Activated T-cell treated with anti-CD3 and anti-CD28 coated beads, Interleukin-2, amount 50 U/mL, for 4 hours (primary cell): Measurements from ENCODE around the gene DLGAP1. TPM values are rescaled to one million over a fixed set of nuclear protein-coding genes. Genes with fewer than 3 reads are reported as not detected.
"Not testable (repeated sequence)": the region's sequence is repeated elsewhere in the genome, so short reads cannot be mapped to it uniquely, and the experiment has no call there.

Source experiments
- ATAC-seq, 2 donors: fragments of 200-7000 bp; cut with Tn5 transposase; one replicate each; pipeline ENCODE4 v1.10.0; 2021
- DNase-seq: peaks from one replicate; pipeline ENCODE4 v3.0.0-alpha.2; 2020
- H3K27me3 Mint-ChIP-seq: one replicate; pipeline ENCODE4 v1.8.0; 2021; ENCODE audit warnings: low read depth, mixed read lengths
- H3K36me3 Mint-ChIP-seq: one replicate; pipeline ENCODE4 v1.8.0; 2022; ENCODE audit warnings: mixed read lengths; ENCODE audit not compliant: insufficient read depth
- H3K4me1 Mint-ChIP-seq: one replicate; pipeline ENCODE4 v1.8.0; 2021; ENCODE audit warnings: low read depth, mixed read lengths
- H3K4me3 Mint-ChIP-seq: one replicate; pipeline ENCODE4 v1.8.0; 2021; ENCODE audit warnings: mild to moderate bottlenecking, moderate library complexity, mixed read lengths
- H3K9me3 Mint-ChIP-seq: one replicate; pipeline ENCODE4 v1.8.0; 2021; ENCODE audit warnings: mixed read lengths
- total RNA-seq, 3 donors: library from RNA; stranded (reverse); gene quantifications; one replicate each; pipeline ENCODE4 v1.2.1, GENCODE V29; 2021

DLGAP1 gene
- total RNA-seq, 3 donors from 2014 or later: 0.16 TPM; not detected in 2

- Mint-ChIP-seq H3K36me3 (no peaks in the 10 kb centered on the region), H3K4me1 (peaks cover 2% of the 10 kb centered on the region), H3K9me3 (no peaks in the 10 kb centered on the region), H3K27me3 (no peaks in the 10 kb centered on the region), H3K4me3 (no peak overlapping the region)
- ATAC-seq (no peak), DNase-seq (no peak)
These were observed 839.6 kb downstream of the DLGAP1 start for GRCh38 chr18:3615374-3615985.

DNA sequence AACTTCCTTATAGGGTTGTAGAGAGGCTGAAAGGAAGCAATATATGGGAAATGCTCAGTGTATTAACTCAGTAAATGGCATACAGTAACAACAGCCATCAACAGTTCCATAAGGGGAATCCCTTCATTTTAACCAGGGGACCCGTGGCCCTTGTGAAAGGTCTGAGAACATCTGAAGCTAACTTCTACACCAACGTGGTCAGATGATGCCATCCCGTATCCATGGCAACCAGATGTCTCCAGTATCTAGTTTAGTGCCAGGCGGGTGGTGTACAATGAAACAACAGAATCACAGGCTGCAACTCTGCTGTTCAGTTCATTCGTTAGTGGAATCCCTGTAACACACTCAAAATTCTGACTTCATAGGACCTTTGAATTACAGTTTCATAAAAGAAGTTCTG lies 842.8 kb downstream of the DLGAP1 start:
- Mint-ChIP-seq H3K9me3 (no peaks in the 10 kb centered on the region), H3K4me3 (no peak overlapping the region), H3K27me3 (no peaks in the 10 kb centered on the region), H3K36me3 (no peaks in the 10 kb centered on the region), H3K4me1 (peaks cover 9% of the 10 kb centered on the region)
- no peak for ATAC-seq
- DNase-seq: no peak

- no peaks in the 10 kb centered on the region for H3K36me3 Mint-ChIP-seq
- no peaks in the 10 kb centered on the region for H3K27me3 Mint-ChIP-seq
- no peak for ATAC-seq
- no peak for DNase-seq
- peaks cover 14% of the 10 kb centered on the region for H3K4me1 Mint-ChIP-seq
- no peaks in the 10 kb centered on the region for H3K9me3 Mint-ChIP-seq
- H3K4me3 Mint-ChIP-seq: no peak overlapping the region
These were observed 843.6 kb downstream of the DLGAP1 start for GRCh38 chr18:3611313-3612090.

DNA sequence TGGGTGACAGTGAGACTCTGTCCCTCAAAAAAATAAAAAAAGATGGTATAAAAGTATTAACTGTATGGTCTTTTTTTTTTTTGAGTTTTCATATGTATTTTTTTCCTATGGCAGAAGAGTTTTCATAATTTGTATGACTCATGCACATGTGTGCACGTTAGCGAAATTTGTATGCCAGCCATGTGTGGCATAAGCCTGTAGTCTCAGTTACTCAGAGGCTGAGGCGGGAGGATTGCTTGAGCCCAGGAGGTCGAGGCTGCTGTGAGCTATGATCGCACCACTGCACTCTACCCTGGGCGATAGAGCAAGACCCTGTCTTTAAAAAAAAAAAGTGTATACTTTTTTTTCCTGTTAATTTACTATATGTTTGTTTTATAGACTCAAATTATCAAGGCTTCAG lies 844.3 kb downstream of the DLGAP1 start:
- H3K4me3 Mint-ChIP-seq: no peak overlapping the region
- DNase-seq (no peak), ATAC-seq (peak in 1 of 2 donors; percentile 53)
- H3K36me3 Mint-ChIP-seq: no peaks in the 10 kb centered on the region
- H3K9me3 Mint-ChIP-seq: no peaks in the 10 kb centered on the region
- H3K4me1 Mint-ChIP-seq: peaks cover 14% of the 10 kb centered on the region
- no peaks in the 10 kb centered on the region for H3K27me3 Mint-ChIP-seq

- Mint-ChIP-seq H3K27me3 (no peaks in the 10 kb centered on the region), H3K4me1 (peaks cover 14% of the 10 kb centered on the region), H3K4me3 (no peak overlapping the region), H3K36me3 (no peaks in the 10 kb centered on the region), H3K9me3 (no peaks in the 10 kb centered on the region)
- DNase-seq: no peak
- no peak for ATAC-seq
These were observed 844.9 kb downstream of the DLGAP1 start for GRCh38 chr18:3610188-3610708.

DNA sequence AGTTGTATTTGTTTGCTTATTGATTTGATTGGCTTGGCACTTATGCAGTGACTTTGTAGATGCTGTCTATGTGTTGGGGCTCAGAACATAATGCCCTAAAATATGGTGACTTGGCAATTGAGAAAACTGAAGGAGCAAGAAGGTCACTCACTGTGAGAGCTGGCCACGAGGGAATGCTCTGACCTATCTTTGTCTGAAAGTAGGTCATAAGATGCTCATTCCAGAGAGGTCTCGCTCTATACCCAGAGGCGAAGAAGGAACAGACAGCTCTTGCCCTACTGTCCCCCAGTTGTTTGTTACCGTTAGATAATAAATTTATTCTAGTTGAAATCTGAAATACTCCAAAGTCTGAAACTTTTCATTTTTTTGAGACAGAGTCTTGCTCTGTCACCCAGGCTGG lies 846.6 kb downstream of the DLGAP1 start:
- H3K9me3 Mint-ChIP-seq: no peaks in the 10 kb centered on the region
- ATAC-seq (no peak), DNase-seq (no peak)
- H3K4me1 Mint-ChIP-seq: peaks cover 14% of the 10 kb centered on the region
- no peaks in the 10 kb centered on the region for H3K27me3 Mint-ChIP-seq
- no peaks in the 10 kb centered on the region for H3K36me3 Mint-ChIP-seq
- no peak overlapping the region for H3K4me3 Mint-ChIP-seq

DNA sequence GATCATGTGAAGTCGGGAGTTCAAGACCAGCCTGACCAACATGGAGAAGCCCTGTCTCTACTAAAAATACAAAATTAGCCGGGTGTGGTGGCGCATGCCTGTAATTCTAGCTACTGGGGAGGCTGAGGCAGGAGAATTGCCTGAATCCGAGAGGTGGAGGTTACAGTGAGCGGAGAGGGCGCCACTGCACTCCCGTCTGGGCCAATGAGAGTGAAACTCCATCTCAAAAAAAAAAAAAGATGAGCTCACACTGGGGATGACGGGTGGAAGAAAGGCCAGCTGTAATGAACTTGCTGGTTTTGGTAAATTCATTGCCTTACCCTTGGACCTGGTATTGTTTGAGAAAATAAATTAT lies 847.0 kb downstream of the DLGAP1 start:
- not testable (repeated sequence) for ATAC-seq, H3K27me3 Mint-ChIP-seq, H3K9me3 Mint-ChIP-seq, H3K4me3 Mint-ChIP-seq, H3K36me3 Mint-ChIP-seq, DNase-seq
- peaks cover 14% of the 10 kb centered on the region for H3K4me1 Mint-ChIP-seq

- DNase-seq (no peak), ATAC-seq (no peak)
- H3K9me3 Mint-ChIP-seq: no peaks in the 10 kb centered on the region
- no peaks in the 10 kb centered on the region for H3K27me3 Mint-ChIP-seq
- no peak overlapping the region for H3K4me3 Mint-ChIP-seq
- H3K4me1 Mint-ChIP-seq: peaks cover 14% of the 10 kb centered on the region
- H3K36me3 Mint-ChIP-seq: no peaks in the 10 kb centered on the region
These were observed 847.6 kb downstream of the DLGAP1 start for GRCh38 chr18:3607309-3608098.

DNA sequence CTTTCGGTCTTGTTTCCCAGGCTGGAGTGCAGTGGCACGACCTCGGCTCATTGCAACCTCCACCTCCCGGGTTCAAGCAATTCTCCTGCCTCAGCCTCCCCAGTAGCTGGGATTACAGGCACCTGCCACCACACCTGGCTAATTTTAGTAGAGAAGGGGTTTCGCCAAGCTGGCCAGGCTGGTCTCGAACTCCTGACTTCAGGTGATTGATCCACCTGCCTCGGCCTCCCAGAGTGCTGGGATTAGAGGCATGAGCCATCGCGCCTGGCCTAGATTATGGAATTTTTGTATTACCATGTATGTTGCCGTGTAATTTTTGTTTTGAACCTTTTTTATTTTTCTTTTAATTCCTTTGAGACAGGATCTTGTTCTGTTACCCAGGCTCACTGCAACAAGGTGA lies 848.2 kb downstream of the DLGAP1 start:
- peaks cover 17% of the 10 kb centered on the region for H3K4me1 Mint-ChIP-seq
- not testable (repeated sequence) for H3K9me3 Mint-ChIP-seq, H3K36me3 Mint-ChIP-seq, H3K27me3 Mint-ChIP-seq, ATAC-seq, DNase-seq, H3K4me3 Mint-ChIP-seq

GRCh38 chr18:3605954-3606443 lies 849.1 kb downstream of the DLGAP1 start:
- no peaks in the 10 kb centered on the region for H3K27me3 Mint-ChIP-seq
- H3K4me3 Mint-ChIP-seq: no peak overlapping the region
- no peaks in the 10 kb centered on the region for H3K9me3 Mint-ChIP-seq
- ATAC-seq: no peak
- H3K36me3 Mint-ChIP-seq: no peaks in the 10 kb centered on the region
- peaks cover 15% of the 10 kb centered on the region for H3K4me1 Mint-ChIP-seq
- DNase-seq: peak; percentile 21

DNA sequence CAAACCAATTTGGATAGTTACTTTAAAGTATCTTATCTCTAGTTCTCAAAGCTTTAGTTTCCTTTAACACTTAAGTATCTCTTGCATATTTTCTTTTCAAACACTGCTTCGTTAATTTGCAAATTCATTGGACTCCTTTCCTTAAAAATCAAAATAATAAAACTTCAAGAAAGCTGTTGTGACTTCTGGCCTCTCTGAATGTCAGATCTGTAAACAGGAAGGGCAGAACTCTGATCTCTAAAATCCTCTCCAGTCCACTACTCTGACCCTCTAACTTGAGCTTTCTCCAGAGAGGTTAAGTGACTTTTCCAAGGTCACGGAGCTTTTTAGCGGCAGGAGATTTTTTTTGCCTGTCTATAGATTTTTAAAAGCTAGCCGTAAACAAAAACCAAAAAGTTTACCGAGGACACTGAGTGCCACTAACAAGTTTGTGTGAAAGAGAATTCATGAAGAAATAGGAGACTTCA lies 849.6 kb downstream of the DLGAP1 start:
- H3K36me3 Mint-ChIP-seq: no peaks in the 10 kb centered on the region
- DNase-seq: no peak
- no peak for ATAC-seq
- H3K27me3 Mint-ChIP-seq: no peaks in the 10 kb centered on the region
- H3K4me3 Mint-ChIP-seq: no peak overlapping the region
- peaks cover 15% of the 10 kb centered on the region for H3K4me1 Mint-ChIP-seq
- no peaks in the 10 kb centered on the region for H3K9me3 Mint-ChIP-seq

- Mint-ChIP-seq H3K27me3 (no peaks in the 10 kb centered on the region), H3K4me1 (peaks cover 12% of the 10 kb centered on the region), H3K9me3 (no peaks in the 10 kb centered on the region), H3K36me3 (no peaks in the 10 kb centered on the region), H3K4me3 (no peak overlapping the region)
- no peak for DNase-seq
- ATAC-seq: peak; percentile 79 to 83
These were observed 850.4 kb downstream of the DLGAP1 start for GRCh38 chr18:3604498-3605408.

DNA sequence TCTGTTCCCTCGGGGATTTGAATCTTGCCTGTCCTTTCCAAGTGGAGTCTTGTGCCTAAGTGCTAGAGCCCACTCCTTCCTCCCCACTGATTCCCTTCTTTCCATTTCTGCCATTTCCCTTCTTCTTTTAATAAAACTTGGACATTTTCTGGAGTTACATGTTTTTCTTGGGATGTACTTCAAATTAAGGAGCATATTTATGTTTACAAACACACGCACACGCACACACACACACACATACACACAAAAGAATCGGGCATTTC lies 850.9 kb downstream of the DLGAP1 start:
- no peak overlapping the region for H3K4me3 Mint-ChIP-seq
- H3K27me3 Mint-ChIP-seq: no peaks in the 10 kb centered on the region
- ATAC-seq: no peak
- H3K9me3 Mint-ChIP-seq: no peaks in the 10 kb centered on the region
- H3K36me3 Mint-ChIP-seq: no peaks in the 10 kb centered on the region
- H3K4me1 Mint-ChIP-seq: peaks cover 14% of the 10 kb centered on the region
- DNase-seq: no peak
